ENCODE measurements around the gene ZMAT3. TPM values are rescaled to one million over a fixed set of nuclear protein-coding genes. Genes with fewer than 3 reads are reported as not detected.
"Not testable (repeated sequence)": the region's sequence is repeated elsewhere in the genome, so short reads cannot be mapped to it uniquely, and the experiment has no call there.

The ZMAT3 gene
- polyA plus RNA-seq (2012; ENCODE audit: missing spikeins): 45.9 TPM

- TF ChIP-seq POLR2A (IDR thresholded peaks at IDR 0.05; ENCODE audit: low read depth, low read length) (peak; percentile 92), POLR2AphosphoS5 (IDR thresholded peaks at IDR 0.05; ENCODE audit: low read depth, low read length) (peak; percentile 85), TAF1 (IDR thresholded peaks at IDR 0.05; ENCODE audit: borderline replicate concordance, low read depth, low read length) (peak; percentile 60; the same call in 1 of the 2 replicates)
- DNase-seq (ENCODE audit: insufficient read length) (peak; percentile 61), FAIRE-seq (peak; percentile 99)
Observed at GRCh38 chr3:179071323-179072099, at the start of gene ZMAT3. Gene ZMAT3 (minus strand): TSS chr3:179071809. CDS start chr3:179067752, 4,057 bp downstream.

GRCh38 chr3:179116816-179117215 lies 45.2 kb upstream of the ZMAT3 start:
- FAIRE-seq (peak; percentile 27), DNase-seq (ENCODE audit: insufficient read length) (no peak)
- TF ChIP-seq TAF1 (IDR thresholded peaks at IDR 0.05; ENCODE audit: borderline replicate concordance, low read depth, low read length): no peak

GRCh38 chr3:179115444-179115843 lies 43.8 kb upstream of the ZMAT3 start:
- FAIRE-seq: peak; percentile 60

GRCh38 chr3:179113903-179114302 lies 42.3 kb upstream of the ZMAT3 start:
- TF ChIP-seq POLR2AphosphoS5 (IDR thresholded peaks at IDR 0.05; ENCODE audit: low read depth, low read length) (no peak), TAF1 (IDR thresholded peaks at IDR 0.05; ENCODE audit: borderline replicate concordance, low read depth, low read length) (no peak), POLR2A (IDR thresholded peaks at IDR 0.05; ENCODE audit: low read depth, low read length) (no peak)
- DNase-seq (ENCODE audit: insufficient read length) (no peak), FAIRE-seq (no peak)

More at GRCh38 chr3:179115444-179115843, 43.8 kb upstream of the ZMAT3 start:
- DNase-seq (ENCODE audit: insufficient read length): not testable (repeated sequence)

GRCh38 chr3:179108086-179108485 lies 36.5 kb upstream of the ZMAT3 start:
- FAIRE-seq: no peak
- no peak for TF ChIP-seq POLR2AphosphoS5 (IDR thresholded peaks at IDR 0.05; ENCODE audit: low read depth, low read length)
- no peak for TF ChIP-seq POLR2A (IDR thresholded peaks at IDR 0.05; ENCODE audit: low read depth, low read length)
- no peak for TF ChIP-seq TAF1 (IDR thresholded peaks at IDR 0.05; ENCODE audit: borderline replicate concordance, low read depth, low read length)
- no peak for DNase-seq (ENCODE audit: insufficient read length)

- FAIRE-seq (no peak), DNase-seq (ENCODE audit: insufficient read length) (no peak)
- TF ChIP-seq POLR2A (IDR thresholded peaks at IDR 0.05; ENCODE audit: low read depth, low read length): no peak
- no peak for TF ChIP-seq POLR2AphosphoS5 (IDR thresholded peaks at IDR 0.05; ENCODE audit: low read depth, low read length)
- no peak for TF ChIP-seq TAF1 (IDR thresholded peaks at IDR 0.05; ENCODE audit: borderline replicate concordance, low read depth, low read length)
Observed at GRCh38 chr3:179107617-179108016, 36.0 kb upstream of the ZMAT3 start.

- FAIRE-seq (peak; percentile 67), DNase-seq (ENCODE audit: insufficient read length) (no peak)
- no peak for TF ChIP-seq POLR2A (IDR thresholded peaks at IDR 0.05; ENCODE audit: low read depth, low read length)
- TF ChIP-seq TAF1 (IDR thresholded peaks at IDR 0.05; ENCODE audit: borderline replicate concordance, low read depth, low read length): no peak
- no peak for TF ChIP-seq POLR2AphosphoS5 (IDR thresholded peaks at IDR 0.05; ENCODE audit: low read depth, low read length)
Observed at GRCh38 chr3:179105881-179106280, 34.3 kb upstream of the ZMAT3 start.

GRCh38 chr3:179100652-179101051 lies 29.0 kb upstream of the ZMAT3 start:
- FAIRE-seq: peak; percentile 36
- TF ChIP-seq TAF1 (IDR thresholded peaks at IDR 0.05; ENCODE audit: borderline replicate concordance, low read depth, low read length): no peak
- TF ChIP-seq POLR2AphosphoS5 (IDR thresholded peaks at IDR 0.05; ENCODE audit: low read depth, low read length): no peak
- TF ChIP-seq POLR2A (IDR thresholded peaks at IDR 0.05; ENCODE audit: low read depth, low read length): no peak
- no peak for DNase-seq (ENCODE audit: insufficient read length)

GRCh38 chr3:179098388-179099077 lies 26.9 kb upstream of the ZMAT3 start:
- DNase-seq (ENCODE audit: insufficient read length) (no peak), FAIRE-seq (peak; percentile 5)
- TF ChIP-seq TAF1 (IDR thresholded peaks at IDR 0.05; ENCODE audit: borderline replicate concordance, low read depth, low read length) (no peak), POLR2AphosphoS5 (IDR thresholded peaks at IDR 0.05; ENCODE audit: low read depth, low read length) (no peak), POLR2A (IDR thresholded peaks at IDR 0.05; ENCODE audit: low read depth, low read length) (no peak)

- FAIRE-seq: no peak
- TF ChIP-seq TAF1 (IDR thresholded peaks at IDR 0.05; ENCODE audit: borderline replicate concordance, low read depth, low read length) (no peak), POLR2AphosphoS5 (IDR thresholded peaks at IDR 0.05; ENCODE audit: low read depth, low read length) (no peak), POLR2A (IDR thresholded peaks at IDR 0.05; ENCODE audit: low read depth, low read length) (no peak)
- DNase-seq (ENCODE audit: insufficient read length): no peak
Observed at GRCh38 chr3:179093807-179094206, 22.2 kb upstream of the ZMAT3 start.

GRCh38 chr3:179091113-179091512 lies 19.5 kb upstream of the ZMAT3 start:
- TF ChIP-seq POLR2AphosphoS5 (IDR thresholded peaks at IDR 0.05; ENCODE audit: low read depth, low read length) (no peak), POLR2A (IDR thresholded peaks at IDR 0.05; ENCODE audit: low read depth, low read length) (no peak), TAF1 (IDR thresholded peaks at IDR 0.05; ENCODE audit: borderline replicate concordance, low read depth, low read length) (no peak)
- no peak for DNase-seq (ENCODE audit: insufficient read length)
- FAIRE-seq: peak; percentile 5

GRCh38 chr3:179088306-179088705 lies 16.7 kb upstream of the ZMAT3 start:
- DNase-seq (ENCODE audit: insufficient read length) (no peak), FAIRE-seq (no peak)

More at GRCh38 chr3:179088306-179088705, 16.7 kb upstream of the ZMAT3 start:
- no peak for TF ChIP-seq TAF1 (IDR thresholded peaks at IDR 0.05; ENCODE audit: borderline replicate concordance, low read depth, low read length)
- no peak for TF ChIP-seq POLR2A (IDR thresholded peaks at IDR 0.05; ENCODE audit: low read depth, low read length)
- no peak for TF ChIP-seq POLR2AphosphoS5 (IDR thresholded peaks at IDR 0.05; ENCODE audit: low read depth, low read length)
